Mucosa of gallbladder (tissue), 1 donor: ENCODE data around the gene ZBED3. TPM values are rescaled to one million over a fixed set of nuclear protein-coding genes. Genes with fewer than 3 reads are reported as not detected.

Experiments
- DNase-seq: peaks from one replicate; pipeline ENCODE4 v3.0.0-alpha.2; 2020; ENCODE audit warnings: low spot score
- total RNA-seq: library from RNA; stranded (reverse); gene quantifications from one replicate; pipeline ENCODE4 v1.2.1, GENCODE V29; 2021
- donor health status: DM: no; HTN: no; CAD: no.

ZBED3 gene
- total RNA-seq, 1 donor from 2014 or later = 16.6 TPM

GRCh38 chr5:77077829-77078176, 9.3 kb downstream of the ZBED3 start:
- no peak for DNase-seq

- DNase-seq = peak; percentile 69
These were observed 9.9 kb downstream of the ZBED3 start for GRCh38 chr5:77076961-77077828.

DNA sequence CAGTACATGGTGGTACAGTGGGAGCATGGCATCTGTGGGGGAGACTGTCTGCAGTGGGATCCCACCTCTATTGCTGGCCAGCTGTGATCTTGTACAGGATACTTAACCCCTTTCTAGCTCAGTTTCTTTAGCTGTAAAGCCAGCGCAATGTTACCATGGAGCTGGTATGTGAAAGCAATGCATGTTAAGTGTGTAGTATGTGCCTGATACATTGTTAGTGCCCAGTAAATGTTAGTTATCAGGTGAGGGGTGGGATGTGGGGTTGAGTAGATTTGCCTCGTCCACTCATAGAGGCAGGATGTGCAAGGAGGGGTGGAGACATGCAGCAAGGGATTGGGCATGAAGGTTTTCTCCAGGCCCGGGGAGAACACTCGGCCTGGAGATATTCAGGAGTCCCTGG, 12.3 kb downstream of the ZBED3 start:
- no peak for DNase-seq

GRCh38 chr5:77073667-77074066, 13.4 kb downstream of the ZBED3 start:
- no peak for DNase-seq

DNA sequence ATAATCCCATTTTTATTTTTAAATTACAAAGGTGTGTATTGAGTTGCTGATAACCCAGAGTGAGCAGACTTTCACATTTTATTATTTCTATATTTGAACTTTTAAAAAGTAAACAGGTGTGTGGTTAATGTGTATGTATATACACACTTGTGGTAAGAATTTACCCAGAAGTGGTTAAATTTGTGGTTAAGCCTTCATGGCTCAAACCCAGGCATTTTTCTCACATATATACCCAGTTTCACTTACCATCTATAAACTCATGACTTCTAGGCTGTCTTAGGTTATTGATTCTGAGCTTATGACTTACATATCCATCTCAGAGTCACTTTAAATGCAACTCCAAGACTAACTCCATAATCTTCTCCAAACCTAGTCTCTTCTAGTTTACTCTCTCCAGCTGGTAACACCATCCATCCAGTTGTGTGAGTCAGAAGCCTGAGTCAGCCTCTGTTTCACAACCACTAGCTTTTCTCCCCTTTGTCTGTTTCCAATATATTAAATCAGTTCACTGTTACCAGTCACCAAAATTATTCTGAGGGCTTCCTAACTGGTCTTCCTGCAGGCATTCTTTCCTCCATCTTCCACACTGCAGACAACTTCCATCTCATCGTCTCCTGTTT, 20.2 kb downstream of the ZBED3 start:
- DNase-seq = no peak

GRCh38 chr5:77066184-77066583, 20.9 kb downstream of the ZBED3 start:
- no peak for DNase-seq

- no peak for DNase-seq
These were observed 21.8 kb downstream of the ZBED3 start for GRCh38 chr5:77065256-77065655.

DNA sequence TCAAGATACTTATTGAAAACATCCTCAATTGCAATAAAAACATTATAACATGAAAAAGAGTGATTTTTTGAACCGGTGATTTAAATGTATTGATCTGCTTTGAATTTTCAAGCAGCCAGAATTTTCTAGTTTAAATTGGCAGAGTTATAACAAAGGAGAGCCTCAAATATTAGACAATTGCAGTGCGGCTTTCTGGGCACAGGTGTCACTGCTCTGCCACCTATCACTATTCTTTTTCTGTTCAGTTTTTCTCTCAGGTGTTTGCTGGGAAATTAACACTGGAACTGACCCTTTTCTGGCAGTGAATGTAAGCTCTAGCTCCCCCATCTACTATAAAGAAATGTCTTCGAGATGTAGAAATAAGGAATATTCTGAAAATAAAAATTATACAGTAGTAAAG, 23.0 kb downstream of the ZBED3 start:
- no peak for DNase-seq

DNA sequence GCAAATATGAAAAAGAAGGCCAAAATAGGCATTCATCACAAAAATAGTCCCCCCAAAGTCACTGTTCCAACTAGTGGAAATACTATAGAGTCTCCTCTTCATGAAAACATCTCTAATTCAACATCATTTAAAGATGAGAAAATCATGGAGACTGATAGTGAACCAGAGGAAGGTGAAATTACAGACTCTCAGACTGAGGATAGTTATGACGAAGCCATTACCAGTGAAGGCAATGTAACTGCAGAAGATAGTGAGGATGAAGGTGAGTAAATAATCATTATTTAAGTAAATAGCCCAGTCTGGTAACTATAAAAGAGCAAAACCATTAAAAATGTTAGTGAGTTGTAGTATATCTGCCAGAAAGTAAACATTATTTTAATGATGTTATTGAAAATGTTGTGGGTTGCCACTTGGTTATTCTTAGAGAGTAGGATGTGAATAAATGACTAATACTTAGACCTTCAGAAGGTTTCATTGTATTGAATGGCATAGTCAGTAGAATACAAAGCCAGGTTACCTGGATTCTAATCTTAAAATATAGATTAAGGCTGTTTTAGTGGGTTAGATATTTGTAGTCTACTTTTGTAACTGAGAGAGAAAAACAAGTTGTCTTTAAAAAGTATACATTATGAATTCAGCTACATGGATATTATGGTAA, 40.5 kb downstream of the ZBED3 start:
- DNase-seq = no peak

DNA sequence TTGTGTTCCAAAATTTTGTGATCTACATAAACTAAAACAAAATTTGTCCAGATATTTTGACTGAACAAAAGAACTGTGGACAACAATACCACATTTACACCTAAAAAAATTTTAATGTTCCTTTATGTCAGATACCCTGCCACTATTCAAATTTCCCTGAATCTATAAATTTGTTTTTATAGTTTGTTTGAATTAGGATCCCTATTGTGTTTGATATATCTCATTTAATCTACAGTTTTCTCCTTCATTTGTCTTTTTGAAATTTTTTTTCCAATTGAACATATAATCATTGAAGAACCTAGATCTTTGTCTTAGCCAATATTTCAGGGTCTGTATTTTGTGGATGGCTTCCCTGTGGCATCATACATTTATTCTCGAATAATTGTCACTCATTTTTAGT, 51.1 kb downstream of the ZBED3 start:
- no peak for DNase-seq

DNA sequence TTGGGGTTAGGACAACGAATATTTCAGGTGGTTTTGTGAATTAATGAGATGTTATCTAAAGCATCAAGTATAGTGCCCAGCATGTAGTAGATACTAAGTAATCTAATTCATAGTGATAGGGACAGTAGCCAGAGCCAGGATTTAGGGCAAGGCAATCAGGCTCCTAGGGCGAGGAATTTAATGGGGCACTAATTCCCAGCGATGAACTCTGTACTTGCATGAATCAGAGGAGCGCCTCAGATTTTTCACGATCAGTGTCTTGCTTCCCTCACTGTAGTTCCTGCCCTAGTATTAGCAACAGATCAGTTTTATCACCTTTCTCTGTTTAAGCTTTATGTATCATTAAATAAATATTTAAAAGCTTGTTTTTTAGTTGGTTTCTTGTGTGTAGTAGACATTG, 53.7 kb downstream of the ZBED3 start:
- DNase-seq = no peak

- DNase-seq = no peak
These were observed 54.5 kb downstream of the ZBED3 start for GRCh38 chr5:77032635-77033034.

DNA sequence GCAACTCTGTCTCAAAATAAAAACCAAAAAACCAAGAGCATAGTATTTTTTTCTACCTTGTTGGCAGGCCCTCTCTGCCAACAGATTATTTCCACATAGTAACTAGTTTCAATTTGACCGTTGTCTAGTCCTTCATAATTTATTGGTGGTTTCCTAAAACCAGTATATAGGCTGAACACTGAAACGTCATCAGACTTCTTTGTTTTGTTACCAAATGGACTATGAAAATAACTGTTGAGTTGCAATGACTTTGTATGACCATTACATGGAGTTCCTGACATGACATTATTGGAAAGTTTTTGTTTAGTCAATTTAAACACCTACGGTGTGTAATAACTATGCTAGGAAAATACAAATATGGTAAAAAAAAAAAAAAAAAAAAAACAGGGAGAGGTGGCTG, 55.2 kb downstream of the ZBED3 start:
- DNase-seq = no peak

GRCh38 chr5:77030097-77031071, 56.7 kb downstream of the ZBED3 start, which contains the start of gene AGGF1:
Gene AGGF1, plus strand, starts transcription at chr5:77030404. Its CDS starts 363 bp downstream, at chr5:77030767.
- DNase-seq = peak; percentile 94

- DNase-seq = no peak
These were observed 57.7 kb downstream of the ZBED3 start for GRCh38 chr5:77029376-77029885.

GRCh38 chr5:77028631-77029375, 58.3 kb downstream of the ZBED3 start:
- DNase-seq = no peak

DNA sequence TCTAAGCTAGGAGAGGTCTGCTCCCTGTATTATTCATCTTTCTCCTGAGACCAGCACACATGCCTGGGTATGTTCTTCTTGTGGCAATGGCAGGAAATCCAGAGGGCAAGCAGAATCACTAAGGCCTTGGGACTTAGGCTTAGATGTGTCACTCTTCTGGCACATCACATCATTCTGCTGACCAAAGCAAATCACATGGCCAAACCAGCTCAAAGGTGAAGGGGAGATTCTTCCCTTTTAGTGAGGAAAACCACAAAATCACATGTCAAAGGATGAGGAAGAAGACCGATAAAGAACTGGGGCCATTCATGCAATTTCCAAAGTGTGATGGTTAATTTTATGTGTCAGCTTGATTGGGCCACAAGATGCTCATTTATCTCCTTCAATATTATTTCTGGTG, 62.6 kb downstream of the ZBED3 start:
- no peak for DNase-seq

DNA sequence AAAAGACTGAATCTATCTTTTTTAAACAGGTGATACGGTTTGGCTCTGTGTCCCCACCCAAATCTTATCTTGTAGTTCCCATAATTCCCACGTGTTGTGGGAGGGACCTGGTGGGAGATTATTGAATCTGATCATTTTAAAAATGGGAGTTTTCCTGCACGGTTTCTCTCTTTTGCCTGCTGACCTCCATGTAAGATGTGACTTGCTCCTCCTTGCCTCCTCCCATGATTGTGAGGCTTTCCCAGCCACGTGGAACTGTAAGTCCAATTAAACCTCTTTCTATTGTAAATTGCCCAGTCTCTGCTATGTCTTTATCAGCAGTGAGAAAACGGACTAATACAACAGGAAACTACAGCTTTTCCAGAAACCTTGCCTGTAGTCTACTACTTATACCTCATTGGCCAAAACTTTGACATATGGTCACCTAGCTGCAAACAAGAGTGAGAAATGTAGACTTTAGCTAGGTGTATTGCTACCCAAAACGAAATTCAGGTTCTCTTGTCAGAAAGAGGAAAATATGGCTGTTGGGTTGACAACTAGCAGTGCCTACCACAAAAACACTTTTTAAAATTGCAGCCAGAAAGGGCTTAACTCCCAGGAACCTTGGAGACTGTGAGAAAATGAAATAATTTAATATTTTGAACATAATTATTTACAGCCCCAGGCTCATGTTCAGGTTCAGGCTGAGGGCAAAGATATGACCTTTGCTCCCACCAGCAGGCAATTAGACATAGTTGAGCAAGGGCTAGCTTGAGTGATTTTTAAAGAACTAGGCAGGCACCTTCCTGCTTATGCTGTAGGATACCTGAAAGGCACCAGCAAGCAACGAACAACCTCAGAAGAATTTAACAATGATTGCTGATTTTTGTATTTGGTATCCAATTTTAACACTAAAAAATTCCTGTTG, 64.3 kb downstream of the ZBED3 start:
- DNase-seq = no peak
